Panc1 (cell line): Measurements from ENCODE around the gene PDE4B.

ENCODE experiments used
- CTCF ChIP-seq: fragments of 450-650 bp; IDR thresholded peaks from 2 replicates; pipeline ENCODE4 v1.5.1; 2017; ENCODE audit warnings: mild to moderate bottlenecking
- POLR2AphosphoS5 ChIP-seq: IDR thresholded peaks from 2 replicates; pipeline ENCODE4 v1.6.1; 2012; ENCODE audit warnings: mild to moderate bottlenecking, low read depth, low read length, moderate library complexity
- REST ChIP-seq, 2 experiments: IDR thresholded peaks; 2 replicates each; pipeline ENCODE4 v1.6.1; 2011 to 2012; ENCODE audit warnings: low read depth in 2 of 2, control low read depth in 1 of 2, low read length in 1 of 2, mild to moderate bottlenecking in 1 of 2, moderate library complexity in 1 of 2; ENCODE audit not compliant: insufficient read depth in 1 of 2
- SIN3A ChIP-seq: IDR thresholded peaks from 2 replicates; pipeline ENCODE4 v1.6.1; 2012; ENCODE audit warnings: low read depth, mild to moderate bottlenecking, low read length, moderate library complexity, borderline replicate concordance; ENCODE audit not compliant: insufficient read depth

- TF ChIP-seq POLR2AphosphoS5 (no peak), CTCF (no peak), REST (IDR thresholded peaks at IDR 0.05; ENCODE audit: insufficient read depth in 1 of 2, low read depth in 2 of 2, low read length in 1 of 2) (no peak), SIN3A (no peak)
Observed at GRCh38 chr1:66372522-66373101, 579.9 kb downstream of the PDE4B start.
